ENCODE results near the gene HINT2.

The HINT2 gene

DNA sequence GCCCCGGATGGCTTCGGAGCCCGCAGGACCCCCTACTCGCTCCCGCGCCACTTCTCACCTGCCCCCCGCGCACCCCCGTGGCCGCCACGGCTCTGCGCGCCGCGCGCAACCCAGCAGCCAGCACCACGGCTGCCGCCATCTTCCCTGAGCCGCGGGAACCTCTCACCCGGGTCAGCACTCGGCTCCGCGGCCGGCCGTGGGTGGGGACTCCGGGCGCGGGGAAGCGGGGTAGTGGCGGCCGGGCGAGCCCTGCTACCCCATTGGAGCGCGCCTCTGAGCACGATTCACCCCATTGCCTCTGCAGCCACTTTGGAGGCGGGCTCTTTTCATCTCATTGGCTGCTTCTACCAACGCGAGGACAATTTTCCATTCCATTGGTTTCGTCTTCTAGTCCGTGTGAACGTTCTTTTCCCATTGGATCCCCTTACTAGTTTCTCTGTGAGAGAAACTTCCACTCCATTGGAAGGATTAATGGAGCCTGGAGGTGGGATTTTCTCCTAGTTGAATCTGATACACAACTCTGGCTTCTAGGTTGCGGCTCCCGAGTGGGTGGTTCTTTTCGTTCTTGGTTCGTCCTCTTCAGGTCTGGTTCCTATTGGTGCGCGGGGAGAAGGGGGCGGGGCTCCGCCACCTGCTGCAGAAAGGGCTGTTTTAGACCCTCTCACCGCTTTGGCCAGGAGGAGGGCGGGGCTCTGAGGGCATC, at the start of gene HINT2:
Gene HINT2 (minus strand): TSS at position 202 of the 703 bp plus-strand sequence. CDS start 63 bp downstream, at position 139.
- peak; percentile 97 for DNase-seq

DNA sequence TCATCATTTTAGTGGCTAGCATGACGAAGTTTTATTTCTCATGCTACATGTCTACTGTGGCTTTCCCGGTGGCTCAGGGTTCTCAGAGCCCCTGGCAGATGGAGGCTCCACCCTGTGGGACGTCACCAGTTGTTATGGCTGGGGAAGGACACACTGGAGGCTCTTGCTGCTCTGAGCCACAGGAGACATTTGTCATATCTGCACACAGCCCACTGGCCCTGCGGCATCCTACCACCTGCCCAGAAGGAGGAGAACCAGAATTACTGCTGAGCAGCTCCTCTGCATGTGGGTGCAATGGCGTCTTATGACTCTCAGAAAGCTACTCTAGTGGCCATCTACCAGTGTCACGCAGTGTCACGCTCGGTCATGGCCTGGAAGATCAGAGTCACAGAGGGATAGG, 48.7 kb upstream of the HINT2 start:
- DNase-seq, result no peak

DNA sequence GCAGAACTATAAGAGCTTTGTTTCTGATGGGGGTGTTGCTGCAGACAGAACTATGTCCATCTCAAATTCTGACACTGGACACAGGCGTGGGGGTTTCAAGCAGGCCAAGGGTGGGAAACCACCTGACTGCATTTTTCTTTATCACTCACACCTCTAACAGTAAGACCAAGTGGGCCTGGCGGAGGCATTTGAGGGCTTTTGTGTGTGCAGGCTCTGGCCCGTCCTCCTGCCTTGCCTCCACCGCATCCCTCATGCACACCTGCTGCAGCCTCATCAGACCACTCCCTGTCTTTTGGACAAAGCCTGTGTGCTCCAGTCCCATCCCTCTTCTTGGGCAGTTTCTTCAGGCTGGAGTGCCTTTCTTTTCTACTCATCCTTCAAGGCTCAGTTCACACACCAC, 47.5 kb upstream of the HINT2 start:
- DNase-seq, result no peak

DNA sequence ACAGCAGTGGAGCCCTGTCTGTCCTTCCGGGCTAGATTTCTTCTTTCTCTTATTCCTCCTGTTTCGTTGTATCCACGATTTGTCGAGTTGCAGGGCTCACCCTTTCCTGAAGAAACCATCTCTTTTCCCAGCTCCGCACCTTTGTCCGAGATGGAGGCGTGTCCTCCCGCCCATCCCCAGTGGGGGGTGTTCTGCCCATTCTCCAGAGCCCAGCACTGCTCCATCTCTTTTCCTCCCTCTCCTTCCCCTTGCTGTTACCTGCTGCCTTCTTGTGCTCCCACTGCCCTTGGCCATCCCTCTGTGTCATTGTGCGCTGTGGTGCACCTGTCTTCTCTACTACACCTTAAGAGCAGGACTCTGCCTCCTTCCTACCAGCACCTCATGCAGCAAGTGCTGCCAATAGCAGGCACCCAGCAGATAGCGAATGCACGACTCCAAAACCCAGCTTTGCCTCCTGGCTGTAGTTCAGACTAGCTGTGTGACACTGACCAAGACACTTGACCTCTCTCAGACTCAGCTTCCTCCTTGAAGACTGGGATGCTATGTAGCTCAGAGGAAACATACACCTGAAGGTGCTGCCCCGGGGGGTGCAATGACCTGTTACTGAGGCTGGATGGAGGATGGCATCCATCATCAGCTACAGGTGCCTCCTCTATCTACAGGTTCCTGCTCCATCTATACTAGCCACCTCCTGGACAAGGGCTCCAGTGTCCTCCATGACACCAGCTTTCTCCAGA, 46.5 kb upstream of the HINT2 start:
- no peak for DNase-seq

DNA sequence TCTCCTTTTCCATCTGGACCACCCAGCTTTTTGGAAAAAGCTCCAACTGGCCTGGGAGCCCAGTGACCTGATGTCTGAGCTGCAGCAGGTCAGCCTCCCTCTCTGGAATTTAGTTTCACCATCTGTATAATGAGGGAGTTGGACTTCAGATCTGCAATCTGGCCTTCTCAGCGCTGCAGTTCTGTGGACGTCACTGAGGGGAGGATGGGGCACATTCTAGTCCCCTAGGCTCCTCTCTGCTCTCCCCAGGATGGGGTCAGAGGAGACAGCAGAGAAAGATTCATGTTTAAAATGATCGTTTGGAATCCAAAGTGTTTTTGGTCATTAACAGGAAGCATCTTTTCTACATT, 45.1 kb upstream of the HINT2 start:
- DNase-seq, result no peak

DNA sequence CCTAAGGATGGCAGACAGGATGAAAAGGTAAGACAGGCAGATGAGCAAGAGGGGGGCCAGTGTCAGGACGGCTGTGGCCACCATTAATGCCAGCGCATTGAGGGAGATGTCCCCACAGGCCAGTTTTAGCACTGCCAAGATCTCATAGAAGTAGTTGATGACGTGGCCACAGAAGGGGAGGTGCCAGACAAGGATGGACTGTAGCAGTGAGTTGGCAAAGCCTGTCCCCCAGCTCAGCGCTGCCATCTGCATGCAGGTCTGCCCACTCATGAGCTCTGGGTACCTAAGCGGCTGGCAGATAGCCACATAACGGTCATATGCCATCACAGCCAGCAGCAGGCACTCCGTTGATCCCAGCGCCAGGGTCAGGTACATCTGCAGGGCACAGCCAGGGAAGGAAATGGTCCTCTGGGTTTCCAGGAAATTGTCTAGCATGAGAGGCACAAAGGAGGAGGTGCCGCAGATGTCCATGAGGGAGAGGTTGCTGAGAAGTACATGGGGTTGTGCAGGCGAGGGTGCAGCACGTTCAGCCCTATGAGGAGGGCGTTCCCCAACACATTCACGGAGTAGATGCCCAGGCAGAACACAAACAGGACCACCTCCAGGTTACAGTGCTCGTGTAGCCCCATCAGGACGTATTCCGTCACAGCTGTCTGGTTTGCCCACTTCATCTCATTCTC, 44.6 kb upstream of the HINT2 start:
- DNase-seq, result no peak

DNA sequence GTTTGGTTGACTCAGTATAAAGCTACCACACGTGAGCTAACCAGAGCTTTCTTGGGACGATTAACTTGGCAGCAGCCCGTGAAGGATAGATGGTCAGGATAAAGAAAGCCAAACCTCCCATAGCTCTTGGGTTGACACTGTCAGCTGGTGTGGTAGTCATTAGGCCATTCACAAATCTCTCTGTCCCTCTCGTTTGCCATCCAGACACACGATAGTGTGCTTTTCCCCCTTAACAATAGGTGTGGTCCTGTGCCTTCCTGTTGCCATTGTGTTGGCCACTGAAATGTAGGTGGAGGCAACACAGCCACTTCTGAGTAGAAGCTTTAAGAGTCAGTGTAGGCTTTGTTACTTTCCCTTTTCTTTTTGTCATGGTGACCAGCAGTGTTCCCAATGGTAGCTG, 43.6 kb upstream of the HINT2 start:
- DNase-seq, result no peak

DNA sequence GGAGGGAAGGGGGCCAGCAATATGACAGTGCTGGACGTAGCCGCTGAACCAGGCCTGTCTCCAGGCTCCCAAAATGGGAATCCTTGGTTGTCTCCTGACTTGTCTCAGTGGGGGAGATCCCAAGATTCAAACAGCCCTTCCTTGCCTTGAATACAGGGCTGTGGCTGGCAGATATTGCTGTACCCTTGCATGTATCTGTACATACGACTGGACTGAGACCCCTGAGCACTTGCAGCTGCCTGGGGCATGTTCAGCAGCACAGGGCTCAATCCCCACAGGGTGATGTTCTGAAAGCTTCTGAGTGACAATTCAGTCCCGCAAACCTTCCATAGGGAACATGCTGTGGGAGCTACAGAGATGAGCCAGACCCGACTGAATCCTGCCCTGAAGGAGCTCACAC, 42.0 kb upstream of the HINT2 start:
- DNase-seq, result no peak

DNA sequence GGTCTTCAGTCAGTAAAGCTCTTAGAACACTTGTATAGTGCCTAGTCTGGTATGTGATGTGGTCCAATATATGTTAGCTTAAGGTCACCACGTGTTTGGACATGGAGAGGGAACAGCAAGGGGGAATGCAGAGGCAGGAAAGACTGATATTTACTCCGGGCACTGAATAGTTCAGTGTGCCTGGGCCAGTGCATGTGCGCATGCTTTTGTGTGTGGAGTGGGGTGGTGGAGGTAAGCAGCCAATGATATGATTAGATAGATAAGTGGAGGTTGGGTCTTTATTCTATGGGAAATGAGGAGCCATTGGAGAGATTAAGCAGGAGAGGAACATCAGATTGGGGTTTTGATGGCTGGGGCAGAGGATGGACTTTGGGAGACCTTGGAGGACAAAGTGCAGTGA, 41.4 kb upstream of the HINT2 start:
- no peak for DNase-seq

DNA sequence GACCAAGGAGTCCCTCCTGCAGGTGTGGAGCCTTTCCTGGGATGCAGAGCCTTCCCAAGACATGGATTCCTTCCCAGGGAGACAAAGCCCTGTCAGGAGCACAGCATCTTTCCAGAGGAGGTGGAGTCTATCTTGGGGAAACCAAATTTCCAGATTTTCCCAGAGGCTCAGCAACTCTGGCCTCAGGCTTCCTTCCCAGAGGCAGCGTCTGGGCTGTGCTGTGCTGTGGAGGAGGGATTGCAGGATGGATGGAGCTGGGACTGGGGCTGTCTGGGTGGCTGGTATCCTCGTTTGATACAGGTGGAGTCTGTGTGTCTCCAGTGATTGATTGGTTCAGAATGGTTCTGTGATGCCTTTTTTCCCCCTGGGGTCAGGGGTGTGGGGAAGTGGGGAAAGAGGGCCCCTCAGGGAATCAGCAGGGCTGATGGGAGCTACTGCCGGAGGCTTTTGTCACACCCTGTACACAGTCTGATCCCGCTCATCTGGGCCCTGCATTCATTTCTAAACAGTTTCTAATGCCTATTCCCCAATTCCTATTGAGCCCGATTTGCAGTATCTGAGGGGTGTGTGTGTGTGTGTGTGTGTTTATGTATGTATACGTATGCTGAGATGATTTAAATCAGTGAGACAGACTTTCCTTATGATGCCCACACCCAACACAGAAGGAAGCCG, 39.4 kb upstream of the HINT2 start:
- DNase-seq, result no peak

DNA sequence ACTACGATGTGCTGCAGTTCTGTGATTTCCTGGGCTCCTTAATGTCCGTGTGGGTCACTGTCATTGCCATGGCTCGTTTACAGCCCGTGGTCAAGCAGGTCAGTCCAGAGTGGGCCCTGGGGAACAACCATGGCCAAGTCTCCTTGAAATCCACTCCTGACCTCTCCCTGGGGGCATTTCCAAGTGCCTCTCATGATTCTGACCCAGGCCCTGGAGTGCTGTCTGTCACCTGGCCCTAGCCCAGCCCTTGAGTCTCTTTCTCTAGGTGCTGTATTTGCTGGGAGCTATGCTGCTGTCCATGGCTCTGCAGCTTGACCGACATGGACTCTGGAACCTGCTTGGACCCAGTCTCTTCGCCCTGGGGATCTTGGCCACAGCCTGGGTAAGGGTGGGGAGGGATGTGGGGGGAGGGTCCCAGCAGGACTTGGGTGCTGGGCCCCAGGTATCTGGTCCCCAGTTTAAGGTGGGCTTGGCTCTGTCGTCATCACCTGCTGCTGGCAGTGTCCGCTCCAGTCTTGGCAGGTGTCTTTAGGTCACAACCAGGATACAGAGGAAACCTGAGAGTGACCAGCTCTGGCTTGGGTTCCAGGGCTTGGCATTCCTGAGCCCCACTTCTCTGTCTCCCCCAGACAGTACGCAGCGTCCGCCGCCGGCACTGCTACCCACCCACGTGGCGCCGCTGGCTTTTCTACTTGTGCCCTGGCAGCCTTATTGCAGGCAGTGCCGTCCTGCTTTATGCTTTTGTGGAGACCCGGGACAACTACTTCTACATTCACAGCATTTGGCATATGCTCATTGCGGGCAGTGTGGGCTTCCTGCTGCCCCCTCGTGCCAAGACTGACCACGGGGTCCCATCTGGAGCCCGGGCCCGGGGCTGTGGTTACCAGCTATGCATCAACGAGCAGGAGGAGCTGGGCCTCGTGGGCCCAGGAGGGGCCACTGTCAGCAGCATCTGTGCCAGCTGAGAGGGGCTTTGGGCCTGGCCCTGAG, 38.3 kb upstream of the HINT2 start:
- DNase-seq, result no peak

DNA sequence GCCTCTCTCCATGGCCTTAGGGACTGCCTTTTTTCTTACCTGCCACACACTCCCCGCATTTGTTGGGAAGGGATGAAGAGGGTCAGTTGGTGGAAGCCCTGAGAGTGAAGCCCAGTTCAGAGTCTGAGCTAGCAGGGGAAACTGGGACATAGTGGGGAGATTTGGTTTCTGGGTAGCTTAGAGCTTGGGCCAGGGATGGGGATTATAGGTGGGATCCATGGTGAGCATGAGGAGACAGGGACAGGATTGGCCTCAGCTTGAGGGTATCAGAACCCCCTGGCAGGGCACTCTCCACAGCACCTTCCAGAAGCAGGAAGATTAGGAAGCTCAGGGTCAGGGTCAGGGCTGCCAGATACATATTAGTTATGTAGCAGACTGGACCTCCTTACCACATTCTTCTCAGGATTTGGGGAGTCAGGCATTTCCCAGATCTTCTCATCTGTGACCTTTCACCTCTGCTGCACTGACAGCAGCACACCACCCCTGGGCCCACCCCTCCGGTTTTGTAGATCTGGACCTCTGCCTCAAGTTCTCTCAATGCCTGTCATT, 37.5 kb upstream of the HINT2 start:
- no peak for DNase-seq

DNA sequence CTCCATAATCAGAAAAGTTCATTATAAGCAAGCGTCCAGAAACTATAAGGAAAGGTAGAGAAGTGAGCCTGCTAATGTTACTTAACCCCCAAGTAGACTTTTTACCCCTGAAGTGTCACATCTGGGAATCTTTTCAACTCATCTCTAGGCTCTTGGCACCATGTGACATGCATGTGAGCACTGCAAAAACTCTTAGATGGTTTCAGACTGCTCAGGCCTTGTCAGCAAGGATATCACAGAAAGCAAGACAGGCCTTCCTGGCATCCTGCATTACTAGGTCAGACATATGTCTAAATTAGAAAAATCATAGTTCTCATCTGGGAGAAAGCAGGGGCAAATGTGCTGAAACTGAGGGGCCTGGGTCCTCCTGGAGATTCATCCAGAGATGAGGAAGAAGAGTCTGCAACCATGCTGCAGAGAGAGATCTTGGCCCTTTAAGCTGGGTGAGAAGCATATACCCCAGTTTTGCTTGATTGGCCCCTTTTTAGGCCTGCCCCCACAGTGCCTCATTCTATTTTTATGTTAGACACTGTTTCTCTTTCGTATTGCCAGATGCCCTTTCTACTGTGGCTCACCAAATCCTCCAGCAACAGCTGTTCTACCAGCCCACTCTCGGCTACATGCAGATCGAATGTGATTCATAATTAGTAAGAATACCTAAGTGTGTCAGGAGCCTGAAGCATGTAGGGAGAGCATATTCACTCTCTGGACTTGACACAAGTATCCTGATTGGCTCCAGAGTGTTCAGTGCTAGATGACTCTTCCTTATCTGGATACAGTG, 33.1 kb upstream of the HINT2 start:
- no peak for DNase-seq

DNA sequence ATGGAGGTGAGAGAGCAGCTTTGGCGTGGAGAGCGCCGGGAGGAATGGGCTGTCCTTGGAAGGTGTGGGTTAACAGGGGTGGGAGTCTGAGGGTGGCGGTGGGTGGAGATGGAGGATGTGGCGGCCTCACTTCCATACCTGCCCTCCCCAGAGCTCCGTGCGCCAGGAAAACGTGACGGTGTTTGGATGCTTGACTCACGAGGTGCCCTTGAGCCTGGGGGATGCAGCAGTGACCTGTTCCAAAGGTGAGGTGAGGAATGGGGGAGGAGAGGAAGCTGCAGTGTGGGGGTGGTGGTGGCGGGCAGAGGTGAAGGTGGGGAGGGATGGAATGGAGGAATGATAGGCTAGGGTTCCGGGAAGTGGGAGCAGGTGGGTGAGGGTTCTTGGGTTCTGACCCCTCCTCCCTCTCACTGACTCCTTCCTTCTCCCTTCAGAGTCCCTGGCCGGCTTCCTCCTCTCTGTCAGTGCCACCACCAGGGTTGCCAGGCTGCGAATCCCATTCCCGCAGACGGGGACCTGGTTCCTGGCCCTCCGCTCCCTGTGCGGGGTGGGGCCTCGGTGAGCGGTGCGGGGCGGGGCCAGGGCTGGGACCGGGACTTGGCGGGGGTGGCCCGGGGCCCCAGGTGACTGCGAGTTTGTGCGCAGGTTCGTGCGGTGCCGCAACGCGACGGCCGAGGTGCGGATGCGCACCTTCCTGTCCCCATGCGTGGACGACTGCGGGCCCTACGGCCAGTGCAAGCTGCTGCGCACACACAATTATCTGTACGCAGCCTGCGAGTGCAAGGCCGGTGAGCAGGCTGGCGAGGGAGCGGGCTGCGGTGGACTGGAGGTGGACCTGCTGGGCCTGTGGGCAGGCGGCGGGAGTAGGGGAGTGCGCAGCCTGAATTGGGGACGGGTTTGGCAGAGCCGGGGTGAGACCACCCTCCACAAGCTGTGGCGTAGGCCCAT, 31.3 kb upstream of the HINT2 start:
- DNase-seq, result no peak

DNA sequence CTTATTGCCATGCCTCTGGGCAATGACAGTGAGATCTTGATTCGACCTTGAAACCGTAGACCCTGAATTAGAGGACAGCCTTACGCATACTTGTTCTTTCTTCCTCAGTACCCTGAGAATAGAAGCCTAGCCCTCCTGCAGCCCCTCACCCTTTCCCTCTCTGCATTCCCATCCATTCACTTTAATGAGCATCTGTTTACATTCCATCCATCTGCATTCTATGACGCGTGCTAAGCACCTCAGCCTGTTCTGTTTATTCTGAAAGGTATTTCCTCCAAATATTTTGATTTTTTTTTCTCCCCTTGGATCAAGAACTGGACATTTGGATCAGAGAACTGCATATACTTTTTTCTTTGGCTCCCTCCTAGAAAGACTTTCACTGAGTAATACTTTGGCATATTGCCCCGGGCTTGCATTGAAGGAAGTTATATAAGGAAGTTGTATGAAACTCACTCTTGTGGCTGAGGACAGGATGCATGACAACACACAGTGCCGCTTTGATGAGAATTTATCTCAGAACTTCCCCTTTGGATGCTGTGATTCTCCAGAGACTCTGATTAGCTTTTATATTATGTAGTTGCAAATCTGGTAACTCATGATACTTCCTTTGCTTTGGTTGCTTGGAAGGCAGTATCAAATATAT, 29.9 kb upstream of the HINT2 start:
- peak; percentile 26 for DNase-seq

DNA sequence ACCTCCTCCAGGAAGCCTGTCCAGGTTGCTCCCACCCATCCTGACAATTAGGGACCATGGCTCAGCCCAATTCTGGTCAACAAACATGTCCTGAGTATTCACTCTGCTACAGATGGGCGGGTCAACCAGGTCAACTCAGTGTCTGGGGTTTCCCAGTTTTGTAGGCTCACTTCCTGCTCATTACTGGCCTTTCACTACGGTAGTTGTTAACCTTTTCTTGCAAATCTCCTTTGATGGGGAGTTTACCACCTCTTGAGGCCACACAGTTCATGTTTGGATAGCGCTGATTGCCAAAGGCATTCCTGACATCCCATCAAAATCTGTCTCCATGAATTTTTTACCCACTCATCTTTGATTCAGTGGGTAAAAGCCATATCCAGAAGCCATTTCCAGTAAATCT, 28.0 kb upstream of the HINT2 start:
- DNase-seq, result no peak

DNA sequence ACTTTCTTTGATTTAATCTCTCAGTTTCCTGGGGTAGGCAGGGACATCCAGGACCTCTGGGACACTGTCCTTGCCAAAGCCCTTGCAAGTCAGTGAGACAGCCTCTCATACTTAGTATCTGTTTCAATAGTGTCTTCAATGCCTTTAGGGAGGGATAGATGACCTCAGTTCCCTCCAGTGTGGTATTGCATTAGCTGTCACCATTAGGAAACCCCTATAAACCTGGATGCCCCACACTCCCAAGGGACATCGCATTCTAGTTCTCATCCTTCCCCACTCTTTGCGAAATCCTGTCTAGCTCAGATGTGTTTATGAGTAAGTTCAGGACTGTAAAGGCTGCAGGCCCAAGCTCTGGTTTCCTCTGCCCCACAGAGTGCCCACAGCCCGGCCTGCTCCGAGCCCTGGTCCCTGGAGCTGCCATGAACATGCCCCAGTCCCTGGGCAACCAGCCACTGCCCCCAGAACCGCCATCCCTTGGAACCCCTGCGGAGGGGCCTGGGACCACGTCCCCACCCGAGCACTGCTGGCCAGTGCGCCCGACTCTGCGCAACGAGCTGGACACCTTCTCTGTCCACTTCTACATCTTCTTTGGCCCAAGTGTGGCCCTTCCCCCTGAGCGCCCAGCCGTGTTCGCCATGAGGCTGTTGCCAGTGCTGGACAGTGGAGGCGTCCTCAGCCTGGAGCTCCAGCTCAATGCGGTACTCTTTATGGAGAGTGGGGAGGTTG, 27.3 kb upstream of the HINT2 start:
- no peak for DNase-seq

DNA sequence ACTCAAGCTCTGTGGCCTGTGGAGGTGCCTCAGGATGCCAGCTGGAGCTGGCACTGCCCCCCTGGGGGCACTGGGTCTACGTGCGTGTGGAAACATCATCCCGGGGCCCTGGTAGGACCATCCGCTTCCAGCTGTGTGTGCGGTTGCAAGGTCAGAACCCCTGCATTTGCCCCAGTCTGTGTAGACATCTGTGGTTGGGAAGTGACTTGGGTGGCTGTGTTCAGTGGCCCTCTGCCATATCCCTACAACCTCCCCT, 26.7 kb upstream of the HINT2 start:
- DNase-seq, result no peak

Data from DMS153 (cell line).